ENCODE results near the gene GPAT3. TPM values are rescaled to one million over a fixed set of nuclear protein-coding genes. Genes with fewer than 3 reads are reported as not detected.

The GPAT3 gene
- total RNA-seq (2021) (27.0 and 29.1 TPM in 2 replicates), Bru-seq, nascent RNA (percentile 88 among the genes with signal in this experiment), BruChase-seq, experiment 1, labeled RNA remaining after a 2-hour chase (percentile 79 among the genes with signal in this experiment), BruChase-seq, experiment 2, labeled RNA remaining after a 6-hour chase (percentile 83 among the genes with signal in this experiment)
- long read RNA-seq, transcript GPAT3-202 (13 exons, 2,631 nt): minor isoform, 11 of 50 reads
- long read RNA-seq, transcript GPAT3-201 (12 exons, 2,625 nt): major isoform, 27 of 50 reads
- long read RNA-seq, partial matches to known transcripts: 7 of 50 reads
- long read RNA-seq, other reads (novel, unspliced or antisense): 5 of 50 reads

DNA sequence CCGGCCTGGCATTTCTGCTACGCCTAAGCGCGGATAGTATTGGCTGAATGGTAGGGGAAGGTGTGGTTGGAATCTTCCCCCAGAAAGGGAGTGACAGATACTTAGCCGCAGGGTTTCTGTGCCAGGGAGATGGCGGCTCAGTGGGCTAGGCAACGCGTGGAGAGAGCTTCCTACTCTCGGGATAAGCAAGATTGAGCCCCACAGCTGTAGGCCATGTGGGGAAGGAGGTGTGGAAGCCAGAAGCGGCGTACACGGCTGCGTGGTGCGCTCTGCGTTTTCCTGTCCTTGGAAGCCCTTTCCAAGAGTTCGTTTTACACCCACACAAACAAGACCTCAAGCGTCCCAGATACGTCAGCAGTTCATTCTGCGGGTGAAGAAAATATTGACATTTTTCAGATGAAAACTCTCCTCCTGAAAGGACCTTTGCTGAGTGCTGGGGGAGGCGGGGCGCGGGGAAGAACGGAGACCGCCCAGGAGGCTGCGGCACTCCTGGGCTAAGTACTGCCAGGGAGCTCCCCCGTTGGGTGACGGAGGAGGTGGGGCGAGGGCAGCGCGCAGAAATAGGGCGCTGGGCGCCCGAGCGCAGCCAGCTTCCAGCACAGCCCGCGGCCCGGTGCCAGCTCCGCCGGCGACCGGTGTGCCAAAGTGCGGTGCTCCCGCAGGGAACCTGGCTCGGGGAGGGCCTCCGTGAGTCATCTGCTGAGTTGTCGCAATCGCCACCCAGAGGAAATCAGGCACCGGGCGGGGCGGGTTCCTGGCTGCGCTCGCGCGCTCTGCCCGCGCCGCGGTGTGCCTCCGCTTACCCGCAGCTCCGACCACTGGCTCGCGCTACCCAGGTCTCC, at the start of gene GPAT3:
Gene GPAT3 (plus strand): TSS at position 589 of the 842 bp plus-strand sequence. CDS start 515 bp downstream, outside the sequence.
- H3K27me3 ChIP-seq (ENCODE audit: insufficient read depth, low read depth): no peaks in the 10 kb centered on the region
- CTCF ChIA-PET: interaction anchor here (0.6 kb wide), 1 partner anchor 174 kb away, joined by 3 read pairs; no protein-coding TSS in a partner anchor
- intact Hi-C loops (cut with micrococcal nuclease; ENCODE audit: unreplicated experiment): loop anchor here (1.0 to 5.0 kb wide), 2 partner anchors 35 to 82 kb away; no protein-coding TSS in a partner anchor

GRCh38 chr4:83486457-83487129, 49.3 kb upstream of the GPAT3 start:
- no peak overlapping the region for H3K27ac ChIP-seq

More for the DNA sequence above, at the start of gene GPAT3:
- Histone ChIP-seq H3K4me2 (peak within 1 kb of the TSS; percentile 91), H2AFZ (peak within 1 kb of the TSS; percentile 94), H3K27ac (peak within 1 kb of the TSS; percentile 92), H3K9me3 (ENCODE audit: insufficient read depth, low read depth) (no peaks in the 10 kb centered on the region), H3K4me3 (peak within 1 kb of the TSS; percentile 94), H3K36me3 (ENCODE audit: low read depth) (peaks cover 6% of the 10 kb centered on the region; the same call in 1 of the 2 replicates), H3K4me1 (replicated peaks; ENCODE audit: insufficient read depth) (peaks cover 30% of the 10 kb centered on the region), H4K20me1 (ENCODE audit: insufficient read depth) (no peaks in the 10 kb centered on the region), H3K79me2 (ENCODE audit: low read depth) (peaks cover 44% of the 10 kb centered on the region), H3K9me2 (ENCODE audit: insufficient read depth) (no peaks in the 10 kb centered on the region), H3F3A (ENCODE audit: insufficient read depth, low read depth) (peaks cover 23% of the 10 kb centered on the region)
- peak; percentile 80 to 82 for DNase-seq
- TF ChIP-seq EZH2 (IDR thresholded peaks at IDR 0.05; ENCODE audit: low read depth): no peak
- TF ChIP-seq, protein P1, sequence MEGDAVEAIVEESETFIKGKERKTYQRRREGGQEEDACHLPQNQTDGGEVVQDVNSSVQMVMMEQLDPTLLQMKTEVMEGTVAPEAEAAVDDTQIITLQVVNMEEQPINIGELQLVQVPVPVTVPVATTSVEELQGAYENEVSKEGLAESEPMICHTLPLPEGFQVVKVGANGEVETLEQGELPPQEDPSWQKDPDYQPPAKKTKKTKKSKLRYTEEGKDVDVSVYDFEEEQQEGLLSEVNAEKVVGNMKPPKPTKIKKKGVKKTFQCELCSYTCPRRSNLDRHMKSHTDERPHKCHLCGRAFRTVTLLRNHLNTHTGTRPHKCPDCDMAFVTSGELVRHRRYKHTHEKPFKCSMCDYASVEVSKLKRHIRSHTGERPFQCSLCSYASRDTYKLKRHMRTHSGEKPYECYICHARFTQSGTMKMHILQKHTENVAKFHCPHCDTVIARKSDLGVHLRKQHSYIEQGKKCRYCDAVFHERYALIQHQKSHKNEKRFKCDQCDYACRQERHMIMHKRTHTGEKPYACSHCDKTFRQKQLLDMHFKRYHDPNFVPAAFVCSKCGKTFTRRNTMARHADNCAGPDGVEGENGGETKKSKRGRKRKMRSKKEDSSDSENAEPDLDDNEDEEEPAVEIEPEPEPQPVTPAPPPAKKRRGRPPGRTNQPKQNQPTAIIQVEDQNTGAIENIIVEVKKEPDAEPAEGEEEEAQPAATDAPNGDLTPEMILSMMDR (conservative IDR thresholded peaks at IDR 0.05): no peak
- POLR2A ChIA-PET (ENCODE audit: unreplicated experiment): no interaction called here
- BruUV-seq (replicated peaks): TSS peak; percentile 84

More at GRCh38 chr4:83486457-83487129, 49.3 kb upstream of the GPAT3 start:
- Histone ChIP-seq H3K27me3 (ENCODE audit: insufficient read depth, low read depth) (no peaks in the 10 kb centered on the region), H4K20me1 (ENCODE audit: insufficient read depth) (no peaks in the 10 kb centered on the region), H3K4me1 (replicated peaks; ENCODE audit: insufficient read depth) (0 out of 2 replicates have a peak, but pooled peaks cover 5% of the 10 kb centered on the region), H3K4me3 (no peak overlapping the region), H3K36me3 (ENCODE audit: low read depth) (no peaks in the 10 kb centered on the region), H2AFZ (no peak overlapping the region), H3K9me2 (ENCODE audit: insufficient read depth) (no peaks in the 10 kb centered on the region), H3F3A (ENCODE audit: insufficient read depth, low read depth) (peaks cover 4% of the 10 kb centered on the region; the same call in 1 of the 2 replicates), H3K79me2 (ENCODE audit: low read depth) (no peaks in the 10 kb centered on the region), H3K4me2 (no peak overlapping the region), H3K9me3 (ENCODE audit: insufficient read depth, low read depth) (no peaks in the 10 kb centered on the region)
- intact Hi-C loops (cut with micrococcal nuclease; ENCODE audit: unreplicated experiment): no loop called here
- ChIA-PET CTCF (no interaction called here), POLR2A (ENCODE audit: unreplicated experiment) (no interaction called here)
- no peak for TF ChIP-seq EZH2 (IDR thresholded peaks at IDR 0.05; ENCODE audit: low read depth)
- TF ChIP-seq, protein P1 (conservative IDR thresholded peaks at IDR 0.05): no peak
- no peak for DNase-seq
- BruUV-seq (replicated peaks): no TSS peak

Measured in PC-9 (cell line).